ENCODE measurements around the gene SH3GL2.
A peak's percentile ranks its signal among the peaks of the same experiment; 100 is the strongest.
"Not testable (repeated sequence)": the region's sequence is repeated elsewhere in the genome, so short reads cannot be mapped to it uniquely, and the experiment has no call there.

SH3GL2 gene

DNA sequence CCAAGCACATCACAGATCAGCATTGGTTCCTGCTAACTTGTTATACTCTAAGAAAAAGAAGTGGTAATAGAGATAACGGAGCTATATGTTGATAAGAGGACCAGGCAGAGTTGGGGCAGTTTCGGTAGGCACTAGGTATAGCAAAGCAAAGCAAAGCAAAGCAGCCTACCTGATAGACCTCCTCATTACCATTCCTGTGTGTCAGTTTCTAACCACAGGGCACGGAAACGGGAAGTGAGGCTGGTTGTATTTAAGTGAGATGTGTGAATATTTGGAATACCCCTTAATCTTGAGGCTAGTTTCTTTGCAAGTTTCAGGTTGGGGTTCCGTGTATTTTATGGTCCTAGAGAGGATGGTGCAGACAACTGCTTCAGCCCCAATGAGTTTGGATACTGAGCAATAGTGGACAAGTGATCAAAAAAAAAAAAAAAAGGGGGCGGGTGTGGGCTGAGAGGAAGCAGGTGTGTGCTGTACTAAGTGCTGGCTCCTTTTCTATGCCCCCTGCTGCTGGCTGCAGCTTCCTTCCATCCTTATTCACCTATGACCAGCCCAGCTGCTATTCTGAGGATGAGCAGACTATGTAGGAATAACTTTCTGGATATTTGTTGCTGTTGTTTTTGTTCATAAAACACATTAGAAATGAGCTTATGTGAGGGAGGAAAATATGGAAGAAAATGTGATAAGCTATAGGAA is 183.3 kb downstream of the SH3GL2 start:
- no peak for DNase-seq

DNA sequence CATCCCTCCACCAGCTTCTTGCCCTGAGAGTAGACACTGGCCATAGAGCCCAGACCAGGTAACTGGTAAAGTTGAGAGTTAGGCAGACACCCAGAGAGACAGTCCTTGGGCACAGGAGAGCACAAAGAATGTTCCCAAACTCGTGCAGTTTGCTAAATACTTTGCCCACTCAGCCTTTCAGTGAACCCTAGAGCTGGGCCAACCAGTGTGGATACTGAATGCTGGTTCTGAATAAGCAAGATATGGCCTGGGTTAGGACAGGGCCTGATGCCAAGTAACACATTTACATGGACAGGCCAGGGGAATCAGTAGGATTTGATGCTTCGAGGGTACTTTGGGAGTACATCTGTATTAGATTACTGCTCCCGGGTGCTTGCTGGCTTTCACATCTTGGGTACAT is 185.4 kb downstream of the SH3GL2 start:
- no peak for DNase-seq

DNA sequence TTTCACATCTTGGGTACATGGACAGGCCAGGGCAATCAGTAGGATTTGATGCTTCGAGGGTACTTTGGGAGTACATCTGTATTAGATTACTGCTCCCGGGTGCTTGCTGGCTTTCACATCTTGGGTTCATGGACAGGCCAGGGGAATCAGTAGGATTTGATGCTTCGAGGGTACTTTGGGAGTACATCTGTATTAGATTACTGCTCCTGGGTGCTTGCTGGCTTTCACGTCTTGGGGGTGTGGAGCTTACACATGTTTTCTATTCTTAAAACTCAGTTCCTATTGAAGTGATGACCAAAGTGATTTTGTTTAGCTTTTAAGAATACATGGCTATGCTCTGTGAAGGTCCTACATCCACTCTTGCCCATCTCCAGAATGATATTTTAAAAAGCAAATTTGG is 186.3 kb downstream of the SH3GL2 start:
- DNase-seq = not testable (repeated sequence)

DNA sequence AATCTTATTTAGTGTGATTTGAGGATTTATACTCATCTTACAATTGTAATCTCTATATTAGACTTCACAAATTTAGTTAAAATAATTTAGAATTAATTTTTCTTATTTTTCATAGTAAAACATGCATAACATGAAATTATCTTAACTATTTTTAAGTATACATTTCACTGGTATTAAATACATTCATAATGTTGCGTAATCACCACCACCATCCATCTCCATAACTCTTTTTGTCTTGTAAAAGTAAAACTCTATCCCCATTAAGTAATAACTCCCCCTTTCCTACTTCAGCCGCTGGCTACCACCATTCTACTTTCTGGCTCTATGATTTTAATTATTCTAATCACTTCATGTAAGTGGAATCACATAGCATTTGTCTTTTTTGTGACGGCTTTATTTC is 193.4 kb downstream of the SH3GL2 start:
- DNase-seq = no peak

- DNase-seq = no peak
Measured at GRCh38 chr9:17775656-17776055, 196.8 kb downstream of the SH3GL2 start.

DNA sequence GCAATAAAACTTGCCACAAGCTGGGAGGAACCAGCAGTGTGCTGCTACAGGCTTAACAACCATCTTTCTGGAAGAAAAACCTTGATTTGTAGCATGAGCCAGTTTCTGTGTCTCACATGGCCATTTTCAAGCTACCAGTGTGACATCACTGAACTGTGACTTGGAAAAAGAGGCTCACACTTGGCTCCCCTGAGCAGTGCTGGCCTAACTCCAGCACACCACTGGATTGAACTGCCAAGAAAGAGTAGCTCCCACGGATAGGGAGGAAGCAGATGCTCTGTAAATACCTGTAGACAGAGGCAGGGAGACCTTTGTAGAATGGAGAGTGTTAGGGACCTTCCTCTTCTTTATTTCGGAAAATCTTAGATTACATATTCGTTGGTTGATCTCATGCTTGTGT is 197.9 kb downstream of the SH3GL2 start:
- DNase-seq = no peak

GRCh38 chr9:17777465-17777864 is 198.6 kb downstream of the SH3GL2 start:
- no peak for DNase-seq

GRCh38 chr9:17782430-17783149 is 203.7 kb downstream of the SH3GL2 start:
- DNase-seq = no peak

GRCh38 chr9:17783227-17783626 is 204.4 kb downstream of the SH3GL2 start:
- DNase-seq = no peak

- DNase-seq = no peak
Measured at GRCh38 chr9:17789316-17789715, 210.4 kb downstream of the SH3GL2 start.

DNA sequence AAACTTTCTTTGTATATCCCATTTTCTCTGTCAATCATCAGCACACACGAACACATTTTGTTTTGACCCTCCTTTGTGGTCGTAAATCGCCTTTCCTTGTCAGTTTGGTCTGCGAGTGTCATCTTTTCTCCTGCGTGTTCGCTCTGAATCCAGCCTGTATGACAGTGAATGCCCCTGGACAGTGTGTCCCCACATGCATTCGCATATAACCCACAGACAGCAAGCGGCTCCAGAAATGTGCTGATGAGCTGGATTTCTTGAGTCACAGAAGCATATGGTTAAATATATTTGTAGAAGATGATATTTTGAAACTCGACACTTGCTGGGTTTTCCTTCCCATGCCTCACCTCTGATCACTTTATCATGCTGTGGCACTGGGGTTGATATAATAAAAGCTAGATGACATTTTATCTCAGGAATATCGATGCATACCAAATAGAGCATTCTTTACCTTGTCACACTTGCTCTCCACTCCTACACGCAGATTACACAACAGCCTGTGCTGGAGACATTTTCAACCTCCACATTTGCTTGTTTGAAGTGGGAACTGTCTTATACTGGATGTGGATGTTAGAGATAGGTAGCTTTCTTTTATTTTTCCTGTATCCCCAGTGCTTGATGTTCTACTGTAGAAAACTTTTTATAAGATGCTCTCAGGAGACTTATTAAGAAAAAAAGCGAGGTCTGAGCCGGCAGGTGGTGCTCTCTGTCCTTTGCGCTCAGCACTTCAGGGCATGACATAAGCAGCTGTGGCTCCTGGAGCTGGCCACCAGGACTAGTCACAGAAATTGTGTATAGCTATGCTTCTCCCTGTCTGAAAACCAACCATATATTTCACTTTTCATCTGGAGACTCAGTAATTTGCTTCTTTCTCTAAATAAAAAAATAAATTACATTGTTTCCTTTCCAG is 215.1 kb downstream of the SH3GL2 start:
- no peak for DNase-seq

DNA sequence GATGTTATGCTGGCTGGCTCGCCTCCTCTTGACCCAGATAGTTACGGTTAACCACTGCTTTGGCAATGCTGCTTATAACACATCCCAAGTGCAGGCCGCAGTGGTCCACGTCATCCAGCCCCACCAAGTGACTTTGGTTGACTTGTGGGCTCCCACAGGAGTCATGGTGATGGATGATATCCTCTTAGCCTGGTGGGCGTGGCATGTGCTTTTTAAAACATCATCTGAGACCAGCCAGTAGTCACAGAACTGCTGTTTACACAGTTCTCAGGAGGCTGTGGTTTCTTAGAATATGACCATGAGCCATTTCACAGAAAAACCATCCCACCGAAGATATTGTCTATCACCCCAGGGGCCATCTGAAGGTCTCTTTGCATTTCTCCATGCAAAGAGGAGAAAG is 216.9 kb downstream of the SH3GL2 start:
- DNase-seq = no peak

GRCh38 chr9:17799369-17799768 is 220.5 kb downstream of the SH3GL2 start:
- DNase-seq = no peak

- DNase-seq = no peak
Measured at GRCh38 chr9:17800418-17800817, 221.6 kb downstream of the SH3GL2 start.

DNA sequence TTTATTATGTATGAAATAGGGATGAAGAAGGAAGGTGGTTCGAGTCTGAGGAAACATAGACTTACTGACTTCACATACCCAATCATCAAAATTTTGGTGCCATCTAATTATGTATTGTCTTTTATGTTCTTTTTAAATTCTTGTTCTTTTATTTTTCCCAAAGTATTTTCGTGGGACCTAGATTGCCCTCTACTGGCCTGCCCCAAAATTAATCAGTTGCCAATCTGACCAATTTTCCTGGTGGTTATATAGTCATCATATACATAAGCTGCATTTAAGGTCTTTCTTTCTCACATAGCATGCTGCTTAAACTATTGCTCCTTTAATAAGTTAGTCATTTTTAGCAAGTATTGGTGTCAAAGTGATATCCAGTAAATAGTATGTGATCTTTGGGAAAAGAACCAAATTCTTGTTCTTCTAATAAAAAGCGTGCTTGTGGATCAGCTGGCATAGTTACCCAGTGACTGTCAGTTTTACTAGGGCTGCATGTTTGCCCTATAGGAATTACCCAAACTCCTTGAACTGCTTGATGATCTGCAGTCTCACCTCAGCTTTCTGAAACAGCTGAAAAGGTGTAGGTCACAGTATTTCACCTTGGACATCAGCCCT is 223.5 kb downstream of the SH3GL2 start:
- no peak for DNase-seq

DNA sequence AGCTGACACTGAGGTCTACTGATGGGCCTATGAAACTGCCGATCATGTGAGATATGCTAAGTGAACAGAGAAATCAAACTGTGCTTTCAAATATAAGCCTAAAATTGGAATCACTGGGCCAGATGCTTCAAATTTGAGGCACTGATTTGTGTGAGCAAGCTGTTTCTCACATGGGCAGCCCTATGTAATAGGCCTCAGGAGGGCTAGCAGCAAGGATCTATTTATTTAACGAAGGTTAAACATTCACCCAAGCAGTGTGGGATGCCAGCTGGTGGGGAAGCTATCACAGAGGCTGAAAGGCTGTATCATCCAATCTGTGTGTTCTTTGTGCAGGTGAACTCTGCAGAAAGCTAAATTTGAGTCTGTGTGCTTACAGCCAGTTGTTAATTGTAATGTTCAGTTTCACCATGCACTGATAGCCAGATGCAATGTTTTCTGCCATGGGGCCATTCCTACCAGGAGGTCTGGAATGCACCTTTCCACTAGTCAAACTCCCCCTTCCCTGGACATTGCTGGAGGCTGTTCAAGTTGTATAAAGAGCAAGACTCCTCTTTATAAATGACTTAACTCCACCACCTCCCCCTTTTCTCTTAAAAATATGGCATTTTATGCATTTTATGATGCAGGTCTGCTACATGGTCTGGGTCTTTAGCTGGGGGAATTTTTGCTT is 228.9 kb downstream of the SH3GL2 start:
- no peak for DNase-seq

- no peak for DNase-seq
Measured at GRCh38 chr9:17810317-17810716, 231.5 kb downstream of the SH3GL2 start.

- peak; percentile 10 for DNase-seq
Measured at GRCh38 chr9:17810728-17811571, 232.1 kb downstream of the SH3GL2 start.

GRCh38 chr9:17813798-17814197 is 234.9 kb downstream of the SH3GL2 start:
- DNase-seq = no peak

DNA sequence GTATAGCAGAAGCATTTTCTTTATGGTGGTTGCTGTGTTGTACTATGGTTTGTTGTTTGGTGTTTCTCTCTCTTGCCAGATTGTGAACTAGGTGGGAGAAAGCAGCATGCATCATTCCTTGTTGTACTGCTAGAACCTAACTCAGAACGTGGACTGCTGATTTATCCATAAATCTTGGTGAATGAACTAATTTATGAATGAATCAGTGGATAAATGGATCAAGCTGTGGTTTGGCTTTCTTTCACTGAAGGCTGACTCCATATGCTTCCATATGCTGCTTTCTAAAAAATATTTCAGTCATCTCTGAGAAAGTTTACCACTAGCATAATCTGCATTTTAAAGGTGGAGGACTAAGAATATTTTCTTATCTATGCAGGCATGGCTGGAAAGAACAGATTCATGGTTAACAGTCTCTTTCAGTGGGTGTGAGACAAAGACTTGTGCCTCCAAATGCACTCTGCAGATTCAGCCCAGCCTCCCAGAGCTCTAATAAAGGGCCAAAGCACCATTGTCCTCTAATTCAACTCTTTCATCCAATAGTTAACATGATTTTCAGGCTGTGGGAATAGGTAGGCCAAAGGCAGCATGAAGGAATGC is 237.7 kb downstream of the SH3GL2 start:
- DNase-seq = no peak

DNA sequence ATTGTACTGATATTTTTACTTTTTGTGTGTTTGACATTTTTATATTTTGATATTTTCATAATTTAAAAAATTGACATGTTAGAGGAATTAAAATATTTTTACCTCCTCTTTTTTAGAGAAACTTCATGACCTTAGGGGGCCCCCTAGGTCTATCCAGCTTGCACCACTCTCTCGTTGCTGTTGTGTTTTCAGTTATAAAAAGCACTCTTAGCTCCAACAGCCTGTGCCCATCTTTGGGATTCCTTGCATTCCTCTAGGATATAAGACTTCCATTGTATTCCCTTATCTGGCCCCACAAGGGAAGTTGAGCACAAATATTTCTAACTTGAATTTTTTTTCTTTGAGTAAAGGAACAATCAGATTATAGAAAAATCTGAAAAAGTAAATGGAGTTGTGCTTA is 245.3 kb downstream of the SH3GL2 start:
- DNase-seq = no peak
